Smooth muscle cell of the brain vasculature (primary cell): ENCODE results near the gene SCYGR1.
"Not testable (repeated sequence)": the region's sequence is repeated elsewhere in the genome, so short reads cannot be mapped to it uniquely, and the experiment has no call there.

Experiments
- DNase-seq: peaks from one replicate; pipeline ENCODE4 v3.0.0-alpha.2; 2012; ENCODE audit warnings: low read depth, low spot score

The SCYGR1 gene

GRCh38 chr2:227370791-227371312 is 16.9 kb downstream of the SCYGR1 start:
- peak; percentile 17 for DNase-seq

GRCh38 chr2:227370092-227370491 is 17.7 kb downstream of the SCYGR1 start:
- no peak for DNase-seq

- no peak for DNase-seq
Observed at GRCh38 chr2:227368574-227368973, 19.2 kb downstream of the SCYGR1 start.

- no peak for DNase-seq
Observed at GRCh38 chr2:227367427-227367795, 20.3 kb downstream of the SCYGR1 start.

GRCh38 chr2:227366769-227367426 is 20.9 kb downstream of the SCYGR1 start:
- DNase-seq, result peak; percentile 72

- DNase-seq, result no peak
Observed at GRCh38 chr2:227365833-227366232, 21.9 kb downstream of the SCYGR1 start.

GRCh38 chr2:227364585-227365263 is 23.0 kb downstream of the SCYGR1 start:
- DNase-seq, result not testable (repeated sequence)

GRCh38 chr2:227363756-227364155 is 24.0 kb downstream of the SCYGR1 start:
- DNase-seq, result no peak

- DNase-seq, result peak; percentile 21
Observed at GRCh38 chr2:227360351-227360750, 27.4 kb downstream of the SCYGR1 start.

- DNase-seq, result no peak
Observed at GRCh38 chr2:227351639-227352038, 36.1 kb downstream of the SCYGR1 start.

GRCh38 chr2:227349989-227350612 is 37.6 kb downstream of the SCYGR1 start:
- DNase-seq, result no peak

- DNase-seq, result no peak
Observed at GRCh38 chr2:227348324-227348723, 39.4 kb downstream of the SCYGR1 start.

- DNase-seq, result no peak
Observed at GRCh38 chr2:227347117-227347516, 40.6 kb downstream of the SCYGR1 start.

- no peak for DNase-seq
Observed at GRCh38 chr2:227344231-227344630, 43.5 kb downstream of the SCYGR1 start.

- DNase-seq, result no peak
Observed at GRCh38 chr2:227341553-227341952, 46.2 kb downstream of the SCYGR1 start.

- DNase-seq, result no peak
Observed at GRCh38 chr2:227340106-227340505, 47.6 kb downstream of the SCYGR1 start.

- DNase-seq, result no peak
Observed at GRCh38 chr2:227339098-227339599, 48.6 kb downstream of the SCYGR1 start.
